MCF 10A (cell line): ENCODE data around the gene WNT1. TPM values are rescaled to one million over a fixed set of nuclear protein-coding genes. Genes with fewer than 3 reads are reported as not detected.
A peak's percentile ranks its signal among the peaks of the same experiment; 100 is the strongest.

Experiments used
- BruUV-seq: library from RNA; stranded (reverse); fragments of 400-500 nt; replicated peaks from 2 replicates; lab custom pipeline; 2021; lab: Mats Ljungman, UMichigan
- CTCF ChIA-PET: fragments of 300-600 bp; sonication (Branson Sonifier 250); formaldehyde crosslinking; extraction: SDS; loops from one replicate; lab custom pipeline; 2021; ENCODE audit warnings: antibody characterized with exemption, inconsistent platforms; lab: Yijun Ruan, JAX
- POLR2A ChIA-PET: fragments of 300-600, 350-650 bp; sonication (Branson Sonifier 250); formaldehyde crosslinking; extraction: SDS; loops from one replicate; lab custom pipeline; 2020; ENCODE audit warnings: antibody characterized with exemption, inconsistent platforms; lab: Yijun Ruan, JAX
- DNase-seq: peaks from one replicate; pipeline ENCODE4 v3.0.0-alpha.2; 2018; ENCODE audit not compliant: unreplicated experiment
- H3K27ac Mint-ChIP-seq: one replicate; pipeline ENCODE4 v1.8.0; 2022; ENCODE audit warnings: mild to moderate bottlenecking, low read depth, mixed read lengths; ENCODE audit not compliant: unreplicated experiment
- H3K27me3 Mint-ChIP-seq: one replicate; pipeline ENCODE4 v1.8.0; 2022; ENCODE audit warnings: mixed read lengths; ENCODE audit not compliant: insufficient read depth, unreplicated experiment
- H3K36me3 Mint-ChIP-seq: one replicate; pipeline ENCODE4 v1.8.0; 2022; ENCODE audit warnings: mild to moderate bottlenecking, moderate library complexity, mixed read lengths; ENCODE audit not compliant: insufficient read depth, unreplicated experiment
- H3K4me1 Mint-ChIP-seq: one replicate; pipeline ENCODE4 v1.8.0; 2022; ENCODE audit warnings: mixed read lengths; ENCODE audit not compliant: insufficient read depth, unreplicated experiment
- H3K4me3 Mint-ChIP-seq: one replicate; pipeline ENCODE4 v1.8.0; 2022; ENCODE audit warnings: mild to moderate bottlenecking, moderate library complexity, mixed read lengths; ENCODE audit not compliant: unreplicated experiment
- H3K9me3 Mint-ChIP-seq: one replicate; pipeline ENCODE4 v1.8.0; 2022; ENCODE audit warnings: mixed read lengths; ENCODE audit not compliant: unreplicated experiment
- CTCF ChIP-seq: fragments of 200-600 bp; IDR thresholded peaks from one replicate; pipeline ENCODE4 v1.8.0; 2022; ENCODE audit warnings: antibody characterized with exemption, mild to moderate bottlenecking; ENCODE audit not compliant: unreplicated experiment
- intact Hi-C: fragments of 100-400 bp; cut with micrococcal nuclease; formaldehyde crosslinking; loops from 2 replicates; pipeline ENCODE4 v1.14.1; 2022
- total RNA-seq: library from RNA; stranded (reverse); gene quantifications from 2 replicates; pipeline ENCODE4 v1.2.3, GENCODE V29; 2022

Gene WNT1
- total RNA-seq, 1 experiment from 2014 or later, result not detected

DNA sequence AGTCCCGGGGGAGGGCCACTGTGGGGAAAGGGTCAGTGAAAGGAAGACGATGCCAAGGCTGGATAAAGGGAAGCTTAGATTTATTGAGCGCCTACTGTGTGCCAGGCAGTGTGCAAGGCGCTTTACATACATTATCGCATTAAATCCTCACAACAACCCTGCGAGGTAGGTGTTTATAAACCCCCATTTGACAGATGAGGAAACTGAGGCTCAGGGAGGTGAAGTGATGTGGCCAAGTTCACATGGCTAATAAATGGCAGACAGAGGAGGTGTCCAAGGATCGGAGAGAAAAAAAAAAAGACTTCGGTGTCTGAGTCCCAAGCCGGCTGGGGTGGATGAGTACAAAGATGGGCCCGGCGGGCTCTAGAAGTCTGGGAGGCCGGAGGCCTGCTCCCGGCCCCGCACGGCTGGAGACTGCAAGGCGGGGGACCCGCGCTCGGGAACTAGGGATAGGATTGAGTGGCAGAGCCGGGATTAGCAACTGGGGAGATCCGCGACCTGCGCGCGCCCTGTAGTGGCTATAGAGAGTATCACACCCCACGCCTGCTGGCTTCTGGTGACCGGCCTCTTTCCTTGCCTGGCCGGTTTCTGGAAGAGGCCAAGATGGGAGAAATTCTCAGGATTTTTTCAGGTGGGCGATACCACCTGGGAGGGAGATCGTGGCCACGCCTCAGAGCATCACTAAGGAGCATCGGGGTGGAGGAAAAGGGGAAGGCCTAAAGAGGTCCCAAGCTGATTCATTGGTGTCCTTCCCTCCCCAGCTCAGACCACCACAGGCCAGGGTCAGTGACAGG, 17.2 kb downstream of the WNT1 start:
- Mint-ChIP-seq H3K9me3 (no peaks in the 10 kb centered on the region), H3K36me3 (no peaks in the 10 kb centered on the region), H3K27ac (no peak overlapping the region), H3K4me1 (peaks cover 11% of the 10 kb centered on the region), H3K4me3 (peak overlapping the region; percentile 71), H3K27me3 (peaks cover 3% of the 10 kb centered on the region)
- no TSS peak for BruUV-seq
- peak; percentile 85 for TF ChIP-seq CTCF
- DNase-seq, result peak; percentile 80
- CTCF ChIA-PET, result interaction anchor here (0.6 to 2.7 kb wide), 18 partner anchors 10 to 676 kb away, joined by 3 to 21 read pairs (median 4); partner anchors contain the start of genes DDX23, RND1 and WNT1
- POLR2A ChIA-PET, result interaction anchor here (1.7 kb wide), 1 partner anchor 142 kb away, joined by 5 read pairs; no protein-coding TSS in a partner anchor
- intact Hi-C loops, result loop anchor here (1.0 to 10.0 kb wide), 4 partner anchors 30 to 142 kb away; no protein-coding TSS in a partner anchor

DNA sequence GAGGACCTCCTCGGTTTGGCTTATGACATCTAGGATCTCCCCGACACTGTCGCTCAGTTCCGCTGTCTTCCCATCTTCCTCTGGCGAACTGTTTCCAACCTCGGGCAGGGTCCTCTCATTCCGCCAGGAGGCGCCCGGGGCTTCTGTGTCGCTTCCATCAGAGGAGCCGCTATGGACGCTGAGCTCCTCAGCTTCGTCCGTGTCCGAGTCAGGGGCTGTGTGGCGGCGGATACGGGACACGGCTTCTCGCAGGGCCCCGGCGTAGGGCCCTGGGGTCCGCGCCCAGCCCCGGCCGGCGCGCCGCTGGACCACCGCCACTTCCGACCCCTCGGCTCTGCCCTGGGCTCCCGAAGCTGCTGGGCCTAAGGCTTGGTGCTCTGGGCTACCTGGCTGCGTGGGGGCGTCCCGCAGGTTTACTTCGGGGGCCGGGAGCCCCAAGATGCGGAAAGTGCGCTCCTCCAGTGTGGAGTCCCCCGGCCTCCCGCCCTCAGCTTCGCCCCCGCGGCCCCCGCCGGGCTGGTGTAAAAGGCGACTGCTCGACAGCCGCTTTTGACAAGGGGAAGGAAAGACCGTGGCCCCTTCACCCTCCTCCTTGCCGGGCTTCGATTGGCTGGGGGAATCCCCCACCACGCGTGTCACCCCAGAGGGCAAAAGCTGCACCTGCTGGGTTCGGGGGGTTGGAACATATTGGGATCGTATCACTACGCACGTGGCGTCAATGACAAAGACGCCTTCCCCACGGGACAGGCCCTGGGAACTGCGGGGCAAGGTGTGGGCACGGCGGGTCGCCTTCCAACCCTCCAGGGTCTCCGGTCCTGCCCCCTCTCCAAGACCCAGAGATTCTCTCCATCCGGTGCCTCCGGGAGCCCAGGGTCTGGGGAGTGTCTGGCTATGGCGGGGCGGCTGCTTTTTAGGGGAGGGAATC, 18.9 kb downstream of the WNT1 start:
- Mint-ChIP-seq H3K4me3 (no peak overlapping the region), H3K4me1 (peaks cover 14% of the 10 kb centered on the region), H3K27ac (no peak overlapping the region), H3K9me3 (no peaks in the 10 kb centered on the region), H3K27me3 (no peaks in the 10 kb centered on the region), H3K36me3 (peaks cover 13% of the 10 kb centered on the region)
- CTCF ChIA-PET, result interaction anchor here (0.8 to 2.4 kb wide), 8 partner anchors 9 to 202 kb away, joined by 3 to 14 read pairs (median 4); partner anchors contain the start of genes DDX23 and RND1
- DNase-seq, result no peak
- no peak for TF ChIP-seq CTCF
- intact Hi-C loops, result loop anchor here (10.0 kb wide), 1 partner anchor 102 kb away; no protein-coding TSS in a partner anchor
- no TSS peak for BruUV-seq
- POLR2A ChIA-PET, result interaction anchor here (0.6 to 1.7 kb wide), 2 partner anchors 144 to 150 kb away, joined by 3 to 5 read pairs; no protein-coding TSS in a partner anchor

- no peak for DNase-seq
These were observed 19.8 kb downstream of the WNT1 start for GRCh38 chr12:48997719-48998496.

More at GRCh38 chr12:48997719-48998496, 19.8 kb downstream of the WNT1 start:
- no peak for TF ChIP-seq CTCF
- Mint-ChIP-seq H3K4me1 (peaks cover 14% of the 10 kb centered on the region), H3K4me3 (no peak overlapping the region), H3K27ac (no peak overlapping the region), H3K9me3 (no peaks in the 10 kb centered on the region), H3K27me3 (no peaks in the 10 kb centered on the region), H3K36me3 (peaks cover 22% of the 10 kb centered on the region)
- intact Hi-C loops, result loop anchor here (10.0 kb wide), 1 partner anchor 103 kb away; no protein-coding TSS in a partner anchor
- CTCF ChIA-PET, result interaction anchor here (0.8 to 2.4 kb wide), 5 partner anchors 10 to 203 kb away, joined by 3 to 14 read pairs (median 6); partner anchors contain the start of gene DDX23
- BruUV-seq, result no TSS peak
- POLR2A ChIA-PET, result interaction anchor here (0.8 kb wide), 1 partner anchor 145 kb away, joined by 3 read pairs; no protein-coding TSS in a partner anchor
